GM15510 (cell line): ENCODE measurements around the gene GBX2.

Experiments
- POLR2A ChIP-seq: IDR thresholded peaks from 3 replicates; pipeline ENCODE4 v1.6.1; 2011; ENCODE audit warnings: borderline replicate concordance; ENCODE audit not compliant: insufficient read length; ENCODE audit errors: extremely low read depth

The GBX2 gene

DNA sequence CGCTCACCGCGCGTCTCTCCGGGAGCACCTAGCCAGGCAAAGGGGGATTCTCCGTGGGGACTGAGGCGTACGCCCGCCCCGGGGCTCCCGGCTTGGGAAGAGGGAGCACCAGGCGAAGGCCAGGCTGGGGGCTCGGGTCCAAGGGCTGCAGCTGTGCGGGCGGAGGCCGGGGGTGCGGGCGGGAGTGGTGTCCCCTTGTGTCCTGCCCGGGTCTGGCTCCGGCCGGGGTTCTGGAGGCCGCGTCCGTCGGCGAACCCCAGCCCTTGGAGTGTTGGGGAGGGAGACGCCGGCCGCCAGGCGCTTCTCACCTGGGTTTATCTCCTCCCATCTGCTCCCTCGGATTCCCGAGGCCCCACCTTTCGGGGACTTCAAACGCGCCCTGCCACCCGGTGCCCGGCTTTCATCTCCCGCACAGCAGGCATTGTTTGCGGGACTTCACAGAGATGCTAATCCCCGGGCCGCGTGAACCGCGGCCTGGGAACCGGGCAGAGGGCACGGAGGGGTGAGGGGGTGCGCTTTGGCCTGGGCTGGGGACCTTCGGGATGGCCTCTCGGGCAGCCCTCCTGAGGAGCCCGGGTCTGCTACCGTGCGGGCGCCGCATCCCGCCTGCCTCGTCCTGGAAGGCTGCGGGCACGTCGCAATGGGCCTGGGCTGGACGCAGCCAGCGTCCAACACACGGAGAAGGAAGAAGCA is 5.0 kb upstream of the GBX2 start:
- no peak for TF ChIP-seq POLR2A

DNA sequence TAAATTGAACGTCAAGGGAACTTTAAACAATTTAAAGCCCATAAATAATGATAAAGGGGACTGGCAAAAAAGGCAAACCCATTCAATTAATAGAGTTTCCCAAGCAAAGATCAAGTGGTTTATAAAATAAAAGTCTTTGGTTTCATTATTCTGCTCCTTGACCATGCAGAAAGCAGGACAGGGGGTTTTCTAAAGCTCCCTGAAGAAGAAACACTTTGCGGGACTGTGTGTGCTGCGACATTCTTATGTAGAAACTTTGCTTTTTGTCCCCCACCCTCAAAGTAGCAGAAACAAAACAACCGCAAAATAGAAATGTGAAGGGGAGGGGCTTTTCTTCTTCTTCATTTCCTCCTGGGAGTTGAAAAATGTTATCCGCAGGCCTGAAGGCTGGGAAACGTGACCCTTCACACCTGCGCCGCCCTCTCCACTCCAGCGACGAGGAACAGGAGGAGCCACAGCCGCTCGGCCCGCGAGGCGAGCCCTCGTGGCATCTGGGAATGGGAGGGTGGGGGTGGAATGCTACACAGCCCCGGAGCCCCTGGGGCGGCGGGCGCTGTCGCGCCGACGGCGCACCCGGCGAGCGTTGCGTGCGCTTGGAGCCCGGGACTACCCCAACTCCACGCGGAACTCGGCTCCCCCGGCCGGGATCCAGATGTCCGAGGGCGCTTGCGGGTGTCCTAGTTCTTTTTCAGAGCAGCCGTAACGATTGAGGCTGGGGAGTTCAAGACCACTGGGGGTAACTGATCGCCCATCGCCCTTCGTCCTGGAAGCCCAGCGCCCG is 4.3 kb upstream of the GBX2 start:
- TF ChIP-seq POLR2A, result no peak

DNA sequence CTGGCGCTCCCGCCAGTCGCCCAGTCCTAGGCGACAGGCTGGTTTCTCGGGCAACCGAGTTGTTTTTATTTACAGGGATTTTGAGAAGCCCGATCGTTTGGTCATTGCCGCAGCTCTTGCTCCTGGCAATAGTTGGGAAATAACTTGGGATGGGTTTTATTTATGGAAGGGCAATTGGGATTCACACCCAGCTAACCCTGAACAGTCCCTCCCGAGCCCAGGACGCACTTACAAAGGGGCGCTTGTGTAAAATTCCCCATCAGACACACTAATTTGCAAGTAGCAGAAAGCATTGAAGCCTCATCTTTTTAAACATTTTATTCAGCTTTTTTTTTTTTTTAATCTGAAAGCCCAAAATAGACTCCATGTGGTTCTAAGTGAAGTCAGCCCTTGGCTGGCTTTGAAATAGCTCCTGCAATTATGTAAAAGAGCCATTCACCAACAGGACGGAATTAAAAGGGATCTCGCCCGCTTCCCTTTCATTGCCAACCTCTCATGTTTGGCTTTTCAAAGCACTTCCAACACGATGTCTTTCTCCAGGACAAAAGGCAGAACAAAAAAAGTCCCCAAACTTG is 3.6 kb upstream of the GBX2 start:
- TF ChIP-seq POLR2A, result no peak

DNA sequence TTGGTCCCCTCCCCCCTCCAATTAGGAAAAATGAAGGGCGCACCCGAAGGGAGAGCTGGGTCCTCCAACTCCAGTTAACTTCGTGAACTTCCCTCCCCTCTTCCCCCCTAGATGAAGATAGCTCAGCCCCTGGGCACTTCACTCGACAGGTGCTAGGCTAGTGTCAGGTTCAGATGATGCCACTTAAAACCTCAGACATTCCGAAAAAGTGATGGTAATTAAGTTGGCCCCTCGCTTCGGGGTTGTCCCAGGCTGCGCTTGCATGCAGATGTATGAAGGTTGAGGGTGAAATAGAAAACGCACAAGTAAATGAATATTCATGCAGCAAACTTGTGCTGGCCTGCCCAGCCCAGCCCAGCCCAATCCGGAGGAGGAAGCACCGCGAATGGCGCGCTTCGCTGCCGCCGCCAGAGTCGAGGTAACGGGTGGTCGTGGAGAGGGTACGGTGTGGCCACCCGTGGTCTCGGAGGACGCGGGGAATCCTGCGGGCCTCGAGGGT is 3.0 kb upstream of the GBX2 start:
- no peak for TF ChIP-seq POLR2A

DNA sequence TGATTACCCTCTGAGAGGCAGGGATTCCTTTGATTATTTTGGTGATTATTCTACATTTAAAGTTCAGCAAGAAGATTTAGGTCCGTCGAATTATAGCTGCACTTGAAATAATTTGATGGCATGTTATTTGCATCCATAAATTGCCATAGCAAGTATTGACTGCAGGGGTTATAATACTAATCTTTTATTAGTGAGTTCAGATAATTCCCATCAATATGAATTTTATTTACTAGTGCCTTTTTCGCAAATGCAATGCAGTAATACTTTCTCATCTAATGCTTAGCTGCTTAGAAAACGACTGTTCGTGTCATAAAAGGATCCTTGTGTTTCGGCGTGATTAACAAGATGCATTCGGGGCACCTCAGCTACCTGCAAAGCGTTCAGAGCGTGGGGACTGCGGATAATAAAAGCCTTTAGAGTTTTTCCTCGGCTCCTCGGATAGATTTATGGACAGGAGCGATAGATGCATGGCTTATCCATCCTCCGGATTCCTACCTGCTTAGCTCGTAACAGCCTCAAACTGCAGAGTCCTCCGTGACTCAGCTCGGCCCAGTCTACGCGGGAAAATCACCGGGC is 2.5 kb upstream of the GBX2 start:
- no peak for TF ChIP-seq POLR2A

DNA sequence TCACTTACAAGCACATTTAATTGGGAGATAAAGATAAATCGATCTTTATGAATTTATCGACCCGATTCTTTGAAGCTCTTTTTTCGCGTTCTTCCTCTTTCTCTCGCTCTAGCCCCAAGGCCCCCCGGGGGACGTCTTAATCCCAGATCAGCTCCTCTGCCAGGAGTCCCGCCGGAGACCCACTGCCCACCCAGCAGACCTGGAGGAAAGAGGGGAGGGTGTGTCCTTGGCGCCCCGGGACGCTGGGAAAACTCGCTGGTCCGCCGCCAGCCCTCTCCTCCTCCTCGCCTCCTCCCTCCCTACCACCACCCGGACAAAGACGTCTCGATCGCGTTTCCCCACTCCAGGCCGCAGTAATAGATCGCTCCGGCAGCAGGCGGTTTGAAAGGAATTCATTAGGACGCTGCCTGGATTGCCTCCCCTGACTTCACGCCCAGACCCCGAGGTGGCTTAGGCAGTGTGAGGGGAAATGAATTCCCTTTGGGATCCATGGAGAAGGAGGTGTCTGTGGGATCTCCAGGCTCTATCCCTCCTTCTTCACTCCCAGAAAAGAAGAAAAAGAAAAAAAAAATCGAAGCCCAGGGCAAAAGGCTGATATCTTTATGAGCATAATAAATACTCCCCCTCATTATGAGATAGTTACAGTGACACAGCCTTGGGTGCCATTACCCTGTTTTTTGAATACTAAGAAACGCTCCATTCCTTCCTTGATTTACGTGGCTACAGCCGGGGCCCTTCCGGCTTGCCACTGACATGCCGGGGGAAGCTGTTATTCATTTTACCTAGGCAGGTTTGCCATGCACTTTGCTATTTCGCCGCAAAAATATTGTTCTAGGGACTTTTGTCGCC is 1.8 kb upstream of the GBX2 start:
- no peak for TF ChIP-seq POLR2A

DNA sequence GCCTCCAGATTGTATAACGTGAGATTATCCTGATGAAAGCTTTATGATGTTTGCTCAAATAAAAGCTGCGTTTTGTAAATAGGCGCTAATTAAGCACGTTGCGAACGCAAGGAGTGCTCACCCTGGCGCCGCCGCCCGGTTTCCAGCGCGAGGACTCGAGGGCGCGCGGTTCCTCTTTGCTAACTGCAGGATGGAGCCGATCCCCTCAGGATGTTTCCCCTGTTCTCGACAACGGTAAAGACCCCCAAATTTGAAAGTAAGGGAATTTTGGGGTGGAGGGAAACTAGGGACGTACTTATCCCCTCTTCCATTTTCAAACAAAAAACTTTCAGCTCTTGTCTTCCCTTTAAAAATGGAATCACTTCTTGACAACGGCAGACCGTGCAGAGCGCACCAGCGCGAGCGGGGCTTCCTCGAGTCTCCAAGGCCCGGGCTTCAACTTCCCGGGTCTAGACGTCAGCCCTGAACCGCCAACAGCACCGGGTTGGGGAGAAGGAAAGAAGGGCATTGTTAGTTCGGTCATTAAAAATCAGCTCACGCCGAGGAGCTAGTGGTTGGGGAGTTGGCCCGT is 1.1 kb upstream of the GBX2 start:
- TF ChIP-seq POLR2A, result no peak

DNA sequence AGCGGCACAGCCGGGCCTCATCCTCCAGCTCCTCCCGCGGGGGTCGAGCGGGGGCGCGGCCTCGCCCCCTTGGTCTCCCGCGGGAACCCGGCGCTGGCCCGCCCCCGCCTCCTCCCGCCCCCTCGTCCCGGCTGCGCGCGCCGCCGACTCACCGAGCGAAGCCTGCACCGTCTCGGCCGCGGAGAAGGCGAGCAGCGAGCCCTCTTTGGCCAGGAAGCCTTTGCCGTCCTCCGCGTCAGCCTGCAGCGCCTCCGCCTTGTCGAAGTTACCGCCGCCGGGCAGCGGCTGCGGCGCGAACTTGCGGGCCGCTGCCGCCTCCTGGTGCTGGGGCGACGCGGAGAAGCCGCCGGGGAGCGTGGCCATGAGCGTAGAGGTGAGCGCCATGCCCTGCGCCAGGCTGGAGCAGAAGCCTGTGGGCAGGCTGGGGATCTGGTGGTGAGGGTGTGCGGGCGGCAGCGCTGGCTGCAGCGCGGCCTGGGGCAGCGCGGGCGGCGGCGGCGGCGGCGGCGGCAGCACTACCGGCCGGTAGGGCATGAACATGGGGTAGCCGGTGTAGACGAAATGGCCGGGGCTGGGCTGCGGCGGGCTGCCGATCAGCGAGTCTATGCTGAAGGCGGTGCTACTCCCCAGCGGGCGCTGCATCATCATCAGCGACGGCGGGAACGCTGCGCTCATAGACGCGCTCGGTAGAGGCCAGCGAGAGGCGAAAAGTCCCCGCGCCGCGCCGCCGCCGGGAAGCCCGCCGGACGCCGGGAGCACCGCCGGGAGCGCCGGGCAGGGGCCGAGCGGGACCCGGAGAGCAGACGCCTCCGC is 683 bp downstream of the GBX2 start:
- TF ChIP-seq POLR2A, result no peak

DNA sequence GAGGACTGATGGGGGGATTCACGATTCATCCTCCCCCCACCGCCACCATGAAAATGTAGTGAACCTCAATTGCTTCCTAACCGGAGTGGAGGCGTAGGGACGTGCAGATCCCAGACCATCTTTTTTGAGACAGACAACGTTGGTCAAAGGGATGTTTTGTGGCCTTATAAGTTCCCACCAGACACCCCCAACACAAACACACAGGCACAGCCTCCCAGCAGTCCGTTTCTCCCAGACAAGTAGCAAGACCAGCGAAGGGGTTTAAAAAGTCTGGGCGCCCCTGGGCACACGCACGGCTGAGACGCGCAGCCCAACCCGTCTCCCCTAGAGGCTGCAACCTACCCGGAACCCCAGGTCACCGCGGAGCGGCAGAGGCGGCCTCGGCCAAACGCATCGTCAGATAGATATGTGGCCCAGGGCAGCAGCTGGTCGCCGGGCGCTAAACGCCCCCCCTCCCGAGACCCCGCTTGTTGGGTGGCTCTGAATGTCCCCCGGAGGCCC is 1.3 kb downstream of the GBX2 start:
- no peak for TF ChIP-seq POLR2A

DNA sequence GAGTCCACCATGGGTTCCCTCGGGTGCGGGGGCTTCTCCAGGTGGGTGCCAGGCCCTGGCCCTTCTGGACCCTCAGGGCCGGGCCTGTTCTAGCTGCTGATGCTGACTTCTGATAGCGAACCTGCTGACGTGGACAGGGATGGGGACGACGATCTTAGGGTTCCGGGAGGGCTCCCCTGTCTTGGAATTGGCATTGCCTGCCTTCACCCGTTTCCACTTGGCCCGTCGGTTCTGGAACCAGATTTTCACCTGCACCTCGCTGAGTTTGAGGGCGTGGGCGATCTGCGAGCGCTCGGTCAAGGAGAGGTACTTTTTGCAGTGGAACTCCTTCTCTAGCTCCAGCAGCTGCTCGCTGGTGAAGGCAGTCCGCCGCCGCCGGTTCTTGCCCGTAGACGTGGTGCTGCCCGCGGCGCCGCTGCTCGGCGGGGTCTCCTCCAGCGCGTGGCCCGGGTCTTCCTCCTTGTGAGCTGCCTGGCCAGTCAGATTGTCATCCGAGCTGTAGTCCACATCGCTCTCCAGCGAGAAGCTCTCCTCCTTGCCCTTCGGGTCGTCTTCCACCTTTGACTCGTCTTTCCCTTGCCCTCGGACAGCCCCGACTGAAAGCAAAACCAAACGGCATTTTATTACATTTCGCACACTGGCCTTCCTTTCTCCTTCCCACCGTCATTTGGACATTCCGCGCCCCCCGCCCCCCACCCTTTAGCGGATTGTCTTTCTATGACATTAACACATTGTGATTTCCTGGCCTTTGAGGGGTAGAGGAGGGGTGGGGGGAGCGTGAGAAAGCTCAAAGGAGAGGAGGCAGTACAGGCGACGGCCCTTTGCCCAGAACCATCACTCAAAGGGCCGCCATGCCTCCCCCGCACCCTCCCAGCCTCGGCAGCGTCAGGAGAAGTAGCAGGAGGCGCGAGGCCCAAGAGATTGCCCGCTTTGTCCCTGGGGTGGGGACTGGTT is 2.1 kb downstream of the GBX2 start:
- no peak for TF ChIP-seq POLR2A

DNA sequence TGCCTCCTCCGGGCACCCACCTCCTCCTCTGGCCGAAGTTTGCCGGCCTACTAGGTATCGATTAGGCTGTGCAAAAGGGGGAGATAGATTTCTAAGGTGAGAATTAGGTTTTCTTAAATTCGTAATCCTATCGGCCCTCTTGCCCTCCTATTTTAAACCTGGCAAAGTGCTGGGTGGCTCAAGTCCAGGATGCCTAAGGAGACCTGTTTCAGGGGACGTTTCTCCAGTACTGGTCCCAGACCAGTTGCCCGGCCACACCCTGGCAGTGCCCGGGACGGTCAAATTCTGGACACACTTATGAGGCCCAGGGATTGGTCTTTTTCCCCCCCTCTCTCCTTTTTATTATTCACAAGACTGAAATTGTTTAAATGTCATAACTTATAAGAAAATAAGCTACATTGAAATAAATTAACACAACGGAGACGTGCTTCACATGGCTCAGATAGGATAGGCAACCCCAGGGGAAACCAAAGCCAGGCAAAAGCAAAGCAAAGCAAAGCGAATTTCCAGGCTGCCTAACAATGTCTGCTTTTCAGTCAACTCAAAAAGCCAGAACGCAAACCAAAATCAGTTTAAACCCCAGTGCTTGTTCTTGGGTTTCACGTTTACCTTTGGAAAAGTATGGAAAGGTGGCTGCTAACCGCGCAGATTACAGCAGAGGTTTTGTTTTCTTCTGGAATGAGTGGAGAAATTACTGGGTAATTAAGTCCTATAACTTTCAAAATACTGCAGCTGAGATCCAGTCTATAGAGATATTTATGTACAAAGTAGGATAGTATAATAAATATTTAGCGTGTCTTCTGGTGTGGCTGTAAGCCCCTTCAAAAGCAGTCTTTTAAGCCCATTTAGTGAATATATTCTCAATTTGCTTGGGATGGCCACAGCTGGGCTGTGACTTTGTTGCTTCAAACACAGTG is 3.0 kb downstream of the GBX2 start:
- TF ChIP-seq POLR2A, result no peak
